GM21576 (cell line): Measurements from ENCODE around the gene CTCFL.

ENCODE experiments used
- ATAC-seq: cut with Tn5 transposase; IDR thresholded peaks from one replicate; pipeline ENCODE4 v1.9.1; 2021; ENCODE audit warnings: mild to moderate bottlenecking, moderate library complexity; ENCODE audit not compliant: unreplicated experiment

Gene CTCFL

GRCh38 chr20:57524511-57525176 lies at the start of gene CTCFL:
Gene CTCFL (minus strand): TSS chr20:57525140. CDS start chr20:57524205, 935 bp downstream.
- ATAC-seq, result no peak

- no peak for ATAC-seq
Observed at GRCh38 chr20:57573894-57574293, 49.0 kb upstream of the CTCFL start.

- no peak for ATAC-seq
Observed at GRCh38 chr20:57573242-57573641, 48.3 kb upstream of the CTCFL start.

- ATAC-seq, result no peak
Observed at GRCh38 chr20:57571782-57572416, 47.0 kb upstream of the CTCFL start.

GRCh38 chr20:57570920-57571319 lies 46.0 kb upstream of the CTCFL start:
- ATAC-seq, result no peak

GRCh38 chr20:57570145-57570850 lies 45.4 kb upstream of the CTCFL start:
- no peak for ATAC-seq

- no peak for ATAC-seq
Observed at GRCh38 chr20:57568960-57569359, 44.0 kb upstream of the CTCFL start.

- no peak for ATAC-seq
Observed at GRCh38 chr20:57568088-57568896, 43.4 kb upstream of the CTCFL start.

GRCh38 chr20:57567471-57568079 lies 42.6 kb upstream of the CTCFL start:
- ATAC-seq, result no peak

- ATAC-seq, result no peak
Observed at GRCh38 chr20:57566803-57567459, 42.0 kb upstream of the CTCFL start.

- ATAC-seq, result no peak
Observed at GRCh38 chr20:57566399-57566798, 41.5 kb upstream of the CTCFL start.

GRCh38 chr20:57564951-57565642 lies 40.2 kb upstream of the CTCFL start:
- no peak for ATAC-seq

GRCh38 chr20:57564180-57564802 lies 39.4 kb upstream of the CTCFL start:
- ATAC-seq, result no peak

GRCh38 chr20:57563522-57563921 lies 38.6 kb upstream of the CTCFL start:
- ATAC-seq, result no peak

GRCh38 chr20:57562541-57563465 lies 37.9 kb upstream of the CTCFL start:
- no peak for ATAC-seq

- ATAC-seq, result no peak
Observed at GRCh38 chr20:57561356-57562279, 36.7 kb upstream of the CTCFL start.
